ENCODE data around the gene RNU1-4.
"Not testable (repeated sequence)": the region's sequence is repeated elsewhere in the genome, so short reads cannot be mapped to it uniquely, and the experiment has no call there.

Gene RNU1-4

GRCh38 chr1:16765731-16766605 lies 25.7 kb downstream of the RNU1-4 start:
- H3K23ac ChIP-seq (ENCODE audit: low read depth, low read length, poor library complexity); H2AK5ac ChIP-seq (ENCODE audit: low read depth, low read length); H3K9me3 ChIP-seq (replicated peaks in 1 of 2; ENCODE audit: control insufficient read depth in 2 of 2, insufficient read depth in 1 of 2, low read depth in 1 of 2, low read length in 2 of 2); H3K4me2 ChIP-seq (ENCODE audit: insufficient read depth, low read length, poor library complexity, severe bottlenecking); H2BK5ac ChIP-seq (ENCODE audit: low read length); H2AFZ ChIP-seq (ENCODE audit: low read length); H3K14ac ChIP-seq (ENCODE audit: low read length); H3K4ac ChIP-seq (ENCODE audit: low read length); H2BK15ac ChIP-seq (ENCODE audit: low read length); H3K27ac ChIP-seq (replicated peaks; ENCODE audit: low read length); DNase-seq (ENCODE audit: low spot score); H3K36me3 ChIP-seq (replicated peaks in 1 of 2; ENCODE audit: control insufficient read depth in 2 of 2, insufficient read depth in 2 of 2, low read length in 2 of 2); H2BK12ac ChIP-seq (ENCODE audit: low read length); H3K79me1 ChIP-seq (ENCODE audit: low read depth, low read length); H3K4me1 ChIP-seq (ENCODE audit: control insufficient read depth in 2 of 2, insufficient read depth in 1 of 2, low read depth in 1 of 2, low read length in 2 of 2); H3K9ac ChIP-seq (ENCODE audit: low read depth, low read length, poor library complexity); H4K8ac ChIP-seq (ENCODE audit: low read depth, low read length); H4K91ac ChIP-seq (ENCODE audit: low read depth, low read length, poor library complexity); H2BK120ac ChIP-seq (ENCODE audit: low read depth, low read length); H3K4me3 ChIP-seq (ENCODE audit: low read length in 2 of 2): not testable (repeated sequence)
- H3K18ac ChIP-seq (ENCODE audit: low read length), result peak overlapping the region; percentile 80
- no CpG with 5 or more reads among the region's 31 CpGs for WGBS, 2 donors (ENCODE audit: extremely low coverage in 2 of 2, insufficient read length in 2 of 2, insufficient replicate concordance in 1 of 2)
- H3K27me3 ChIP-seq (ENCODE audit: control insufficient read depth in 3 of 3, insufficient read depth in 3 of 3, low read depth in 1 of 3, low read length in 3 of 3), result peaks cover 0 to 25% (median 1%) of the 10 kb centered on the region in 3 experiments

GRCh38 chr1:16766689-16767256 lies 26.5 kb downstream of the RNU1-4 start:
- WGBS, 2 donors (ENCODE audit: extremely low coverage in 2 of 2, insufficient read length in 2 of 2, insufficient replicate concordance in 1 of 2), result no CpG with 5 or more reads among the region's 9 CpGs
- H4K91ac ChIP-seq (ENCODE audit: low read depth, low read length, poor library complexity); H2BK15ac ChIP-seq (ENCODE audit: low read length); H3K9me3 ChIP-seq (replicated peaks in 1 of 2; ENCODE audit: control insufficient read depth in 2 of 2, insufficient read depth in 1 of 2, low read depth in 1 of 2, low read length in 2 of 2); H3K9ac ChIP-seq (ENCODE audit: low read depth, low read length, poor library complexity); H4K8ac ChIP-seq (ENCODE audit: low read depth, low read length); H3K4me1 ChIP-seq (ENCODE audit: control insufficient read depth in 2 of 2, insufficient read depth in 1 of 2, low read depth in 1 of 2, low read length in 2 of 2); H3K27ac ChIP-seq (replicated peaks; ENCODE audit: low read length); H3K36me3 ChIP-seq (replicated peaks in 1 of 2; ENCODE audit: control insufficient read depth in 2 of 2, insufficient read depth in 2 of 2, low read length in 2 of 2); H3K79me1 ChIP-seq (ENCODE audit: low read depth, low read length); H2BK120ac ChIP-seq (ENCODE audit: low read depth, low read length); H3K18ac ChIP-seq (ENCODE audit: low read length); H2BK12ac ChIP-seq (ENCODE audit: low read length); H2AK5ac ChIP-seq (ENCODE audit: low read depth, low read length); DNase-seq (ENCODE audit: low spot score); H3K23ac ChIP-seq (ENCODE audit: low read depth, low read length, poor library complexity); H2BK5ac ChIP-seq (ENCODE audit: low read length); H3K4ac ChIP-seq (ENCODE audit: low read length); H3K4me2 ChIP-seq (ENCODE audit: insufficient read depth, low read length, poor library complexity, severe bottlenecking); H3K14ac ChIP-seq (ENCODE audit: low read length); H2AFZ ChIP-seq (ENCODE audit: low read length); H3K4me3 ChIP-seq (ENCODE audit: low read length in 2 of 2): not testable (repeated sequence)
- H3K27me3 ChIP-seq (ENCODE audit: control insufficient read depth in 3 of 3, insufficient read depth in 3 of 3, low read depth in 1 of 3, low read length in 3 of 3), result peaks cover 0 to 25% (median 1%) of the 10 kb centered on the region in 3 experiments

- not testable (repeated sequence) for H3K4ac ChIP-seq (ENCODE audit: low read length); H2AFZ ChIP-seq (ENCODE audit: low read length); H3K18ac ChIP-seq (ENCODE audit: low read length); H2BK120ac ChIP-seq (ENCODE audit: low read depth, low read length); H2BK15ac ChIP-seq (ENCODE audit: low read length); H3K36me3 ChIP-seq (replicated peaks in 1 of 2; ENCODE audit: control insufficient read depth in 2 of 2, insufficient read depth in 2 of 2, low read length in 2 of 2); H3K4me2 ChIP-seq (ENCODE audit: insufficient read depth, low read length, poor library complexity, severe bottlenecking); H3K14ac ChIP-seq (ENCODE audit: low read length); H4K8ac ChIP-seq (ENCODE audit: low read depth, low read length); H3K27ac ChIP-seq (replicated peaks; ENCODE audit: low read length); H3K4me1 ChIP-seq (ENCODE audit: control insufficient read depth in 2 of 2, insufficient read depth in 1 of 2, low read depth in 1 of 2, low read length in 2 of 2); H2BK12ac ChIP-seq (ENCODE audit: low read length); H4K91ac ChIP-seq (ENCODE audit: low read depth, low read length, poor library complexity); H3K9me3 ChIP-seq (replicated peaks in 1 of 2; ENCODE audit: control insufficient read depth in 2 of 2, insufficient read depth in 1 of 2, low read depth in 1 of 2, low read length in 2 of 2); DNase-seq (ENCODE audit: low spot score); H3K4me3 ChIP-seq (ENCODE audit: low read length in 2 of 2); H3K9ac ChIP-seq (ENCODE audit: low read depth, low read length, poor library complexity); H3K79me1 ChIP-seq (ENCODE audit: low read depth, low read length); H2AK5ac ChIP-seq (ENCODE audit: low read depth, low read length); H3K23ac ChIP-seq (ENCODE audit: low read depth, low read length, poor library complexity); H2BK5ac ChIP-seq (ENCODE audit: low read length)
- peaks cover 0 to 32% (median 1%) of the 10 kb centered on the region in 3 experiments for H3K27me3 ChIP-seq (ENCODE audit: control insufficient read depth in 3 of 3, insufficient read depth in 3 of 3, low read depth in 1 of 3, low read length in 3 of 3)
- WGBS, 2 donors (ENCODE audit: extremely low coverage in 2 of 2, insufficient read length in 2 of 2, insufficient replicate concordance in 1 of 2), result no CpG with 5 or more reads among the region's 5 CpGs
Measured at GRCh38 chr1:16770139-16770759, 29.9 kb downstream of the RNU1-4 start.

- H3K27me3 ChIP-seq (ENCODE audit: control insufficient read depth in 3 of 3, insufficient read depth in 3 of 3, low read depth in 1 of 3, low read length in 3 of 3), result peaks cover 0 to 27% (median 0%) of the 10 kb centered on the region in 3 experiments
- H3K9me3 ChIP-seq (replicated peaks in 1 of 2; ENCODE audit: control insufficient read depth in 2 of 2, insufficient read depth in 1 of 2, low read depth in 1 of 2, low read length in 2 of 2); H3K4ac ChIP-seq (ENCODE audit: low read length); DNase-seq (ENCODE audit: low spot score); H2AFZ ChIP-seq (ENCODE audit: low read length); H3K23ac ChIP-seq (ENCODE audit: low read depth, low read length, poor library complexity); H2BK12ac ChIP-seq (ENCODE audit: low read length); H3K4me1 ChIP-seq (ENCODE audit: control insufficient read depth in 2 of 2, insufficient read depth in 1 of 2, low read depth in 1 of 2, low read length in 2 of 2); H2BK5ac ChIP-seq (ENCODE audit: low read length); H3K14ac ChIP-seq (ENCODE audit: low read length); H3K9ac ChIP-seq (ENCODE audit: low read depth, low read length, poor library complexity); H3K27ac ChIP-seq (replicated peaks; ENCODE audit: low read length); H4K91ac ChIP-seq (ENCODE audit: low read depth, low read length, poor library complexity); H3K79me1 ChIP-seq (ENCODE audit: low read depth, low read length); H2BK120ac ChIP-seq (ENCODE audit: low read depth, low read length); H3K4me2 ChIP-seq (ENCODE audit: insufficient read depth, low read length, poor library complexity, severe bottlenecking); H3K36me3 ChIP-seq (replicated peaks in 1 of 2; ENCODE audit: control insufficient read depth in 2 of 2, insufficient read depth in 2 of 2, low read length in 2 of 2); H3K4me3 ChIP-seq (ENCODE audit: low read length in 2 of 2): not testable (repeated sequence)
- no CpG with 5 or more reads among the region's 6 CpGs for WGBS, 2 donors (ENCODE audit: extremely low coverage in 2 of 2, insufficient read length in 2 of 2, insufficient replicate concordance in 1 of 2)
- peak overlapping the region; percentile 12 for H3K18ac ChIP-seq (ENCODE audit: low read length)
- peak overlapping the region; percentile 20 for H2AK5ac ChIP-seq (ENCODE audit: low read depth, low read length)
- H4K8ac ChIP-seq (ENCODE audit: low read depth, low read length), result peak overlapping the region; percentile 3
- H2BK15ac ChIP-seq (ENCODE audit: low read length), result peak overlapping the region; percentile 19
Measured at GRCh38 chr1:16770896-16771446, 30.7 kb downstream of the RNU1-4 start.

All from neuronal stem cell (in vitro differentiated cells).